ENCODE results near the gene MAML3.

MAML3 gene

GRCh38 chr4:140037353-140038030 is 116.5 kb downstream of the MAML3 start:
- DNase-seq = peak; percentile 68

GRCh38 chr4:140031706-140032105 is 122.3 kb downstream of the MAML3 start:
- no peak for DNase-seq

GRCh38 chr4:140031061-140031460 is 122.9 kb downstream of the MAML3 start:
- DNase-seq = no peak

GRCh38 chr4:140028676-140029517 is 125.1 kb downstream of the MAML3 start:
- no peak for DNase-seq

GRCh38 chr4:140028101-140028500 is 125.9 kb downstream of the MAML3 start:
- no peak for DNase-seq

GRCh38 chr4:140027101-140027500 is 126.9 kb downstream of the MAML3 start:
- DNase-seq = no peak

GRCh38 chr4:140025470-140025869 is 128.5 kb downstream of the MAML3 start:
- DNase-seq = no peak

GRCh38 chr4:140020457-140021361 is 133.3 kb downstream of the MAML3 start:
- no peak for DNase-seq

GRCh38 chr4:140019619-140020347 is 134.2 kb downstream of the MAML3 start:
- DNase-seq = no peak

- no peak for DNase-seq
Measured at GRCh38 chr4:140018931-140019618, 134.9 kb downstream of the MAML3 start.

- DNase-seq = peak; percentile 5
Measured at GRCh38 chr4:140014284-140014683, 139.7 kb downstream of the MAML3 start.

- DNase-seq = peak; percentile 91
Measured at GRCh38 chr4:140012688-140013486, 141.1 kb downstream of the MAML3 start.

- DNase-seq = no peak
Measured at GRCh38 chr4:140005699-140006098, 148.3 kb downstream of the MAML3 start.

- DNase-seq = no peak
Measured at GRCh38 chr4:140004922-140005627, 148.9 kb downstream of the MAML3 start.

- peak; percentile 6 for DNase-seq
Measured at GRCh38 chr4:140004549-140004895, 149.5 kb downstream of the MAML3 start.

- no peak for DNase-seq
Measured at GRCh38 chr4:140003876-140004548, 150.0 kb downstream of the MAML3 start.

GRCh38 chr4:140000232-140000631 is 153.8 kb downstream of the MAML3 start:
- no peak for DNase-seq

- DNase-seq = peak; percentile 81
Measured at GRCh38 chr4:139988863-139989765, 164.9 kb downstream of the MAML3 start.

GRCh38 chr4:139987502-139987850 is 166.5 kb downstream of the MAML3 start:
- no peak for DNase-seq
